ENCODE measurements around the gene OR2AK2. TPM values are rescaled to one million over a fixed set of nuclear protein-coding genes. Genes with fewer than 3 reads are reported as not detected.

Gene OR2AK2
- polyA plus RNA-seq, 1 donor from 2014 or later = not detected

Small RNA genes lying within 50 kb of the gene (small RNA-seq; reads per million reads assigned to genes)
- 0 to 1.2 (median 0) reads per million in 3 experiments for gene RF00019

Other genes with a start within 250 kb of the OR2AK2 start
- gene OR6F1, start 248.6 kb upstream of the OR2AK2 start, polyA plus RNA-seq = not detected in 2 replicates
- gene OR14K1, start 226.6 kb upstream of the OR2AK2 start, polyA plus RNA-seq = not detected in 2 replicates
- gene OR14A2, start 217.1 kb upstream of the OR2AK2 start, polyA plus RNA-seq = not detected in 2 replicates
- not detected in 2 replicates for gene OR1C1, start 204.7 kb upstream of the OR2AK2 start, polyA plus RNA-seq
- gene OR14A16, start 141.1 kb upstream of the OR2AK2 start, polyA plus RNA-seq = not detected in 2 replicates
- not detected in 2 replicates for gene OR11L1, start 123.3 kb upstream of the OR2AK2 start, polyA plus RNA-seq
- 0.12 and 0.26 TPM in 2 replicates for gene TRIM58, start 108.0 kb upstream of the OR2AK2 start, polyA plus RNA-seq
- gene OR2W3, start 69.6 kb upstream of the OR2AK2 start, polyA plus RNA-seq = 1.1 TPM in 1 of 2 replicates, not detected in the other
- not detected in 2 replicates for gene OR2T8, start 45.0 kb upstream of the OR2AK2 start, polyA plus RNA-seq
- gene OR2AJ1, start 40.3 kb upstream of the OR2AK2 start, polyA plus RNA-seq = not detected in 2 replicates
- gene OR2L8, start 16.4 kb upstream of the OR2AK2 start, polyA plus RNA-seq = not detected in 2 replicates
- 0.10 TPM in 1 of 2 replicates, not detected in the other for gene OR2L5, start 48.4 kb downstream of the OR2AK2 start, polyA plus RNA-seq
- gene OR2L2, start 64.8 kb downstream of the OR2AK2 start, polyA plus RNA-seq = 0.14 TPM in 1 of 2 replicates, not detected in the other
- 0.10 and 0.27 TPM in 2 replicates for gene OR2L3, start 81.6 kb downstream of the OR2AK2 start, polyA plus RNA-seq
- 1.2 TPM in 1 of 2 replicates, not detected in the other for gene OR2L13, start 130.0 kb downstream of the OR2AK2 start, polyA plus RNA-seq
- not detected in 2 replicates for gene OR2M5, start 179.9 kb downstream of the OR2AK2 start, polyA plus RNA-seq
- gene OR2M2, start 209.6 kb downstream of the OR2AK2 start, polyA plus RNA-seq = not detected in 2 replicates
- gene OR2M3, start 232.0 kb downstream of the OR2AK2 start, polyA plus RNA-seq = not detected in 2 replicates

All from neural cell (in vitro differentiated cells).